Islet of Langerhans (tissue), 1 donor: ENCODE data around the gene DNAJC12.
A peak's percentile ranks its signal among the peaks of the same experiment; 100 is the strongest.
"Not testable (repeated sequence)": the region's sequence is repeated elsewhere in the genome, so short reads cannot be mapped to it uniquely, and the experiment has no call there.

ENCODE experiments used
- FAIRE-seq: peaks from one replicate; lab custom pipeline; 2011; peaks lifted over from hg19 to GRCh38; lab: Jason Lieb, UNC

DNAJC12 gene

DNA sequence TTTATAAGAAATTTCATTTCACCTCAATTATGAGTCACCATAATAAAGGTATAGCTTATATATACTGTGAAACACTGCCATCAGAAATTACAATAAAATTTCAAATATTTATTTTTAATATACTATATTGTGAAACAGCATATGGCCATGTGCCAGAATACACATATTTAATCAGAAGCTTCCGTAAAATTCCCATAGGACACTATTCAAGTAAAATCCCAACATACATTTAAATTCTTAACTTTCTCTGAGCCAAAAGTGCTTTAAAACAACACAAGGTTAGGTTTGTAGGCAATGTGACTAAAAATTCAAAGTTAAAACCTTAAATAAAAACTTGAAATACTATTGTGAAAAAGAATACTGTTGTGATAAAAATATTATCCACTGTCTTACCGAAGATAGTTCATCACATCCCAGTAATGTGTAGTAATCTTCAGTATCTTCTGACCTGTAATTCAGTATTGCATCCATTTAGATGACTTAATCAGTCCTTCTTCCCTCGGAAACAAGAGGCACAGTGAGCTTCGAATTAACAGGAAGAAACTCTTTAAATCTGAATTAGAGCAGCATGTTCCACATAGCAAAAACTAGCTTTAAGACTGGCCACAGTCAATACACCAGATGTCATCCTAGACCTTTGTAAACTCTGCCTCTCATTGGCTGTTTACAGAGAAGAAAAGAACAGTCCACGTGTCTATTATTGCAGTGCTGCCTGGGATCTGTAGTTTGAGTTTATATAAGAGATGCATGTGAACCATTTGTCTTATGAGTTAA lies at the start of gene DNAJC12:
DNAJC12 (minus strand) TSS at position 648 of the 774 bp plus-strand sequence; CDS start at position 471, 177 bp downstream.
- peak; percentile 100 for FAIRE-seq

DNA sequence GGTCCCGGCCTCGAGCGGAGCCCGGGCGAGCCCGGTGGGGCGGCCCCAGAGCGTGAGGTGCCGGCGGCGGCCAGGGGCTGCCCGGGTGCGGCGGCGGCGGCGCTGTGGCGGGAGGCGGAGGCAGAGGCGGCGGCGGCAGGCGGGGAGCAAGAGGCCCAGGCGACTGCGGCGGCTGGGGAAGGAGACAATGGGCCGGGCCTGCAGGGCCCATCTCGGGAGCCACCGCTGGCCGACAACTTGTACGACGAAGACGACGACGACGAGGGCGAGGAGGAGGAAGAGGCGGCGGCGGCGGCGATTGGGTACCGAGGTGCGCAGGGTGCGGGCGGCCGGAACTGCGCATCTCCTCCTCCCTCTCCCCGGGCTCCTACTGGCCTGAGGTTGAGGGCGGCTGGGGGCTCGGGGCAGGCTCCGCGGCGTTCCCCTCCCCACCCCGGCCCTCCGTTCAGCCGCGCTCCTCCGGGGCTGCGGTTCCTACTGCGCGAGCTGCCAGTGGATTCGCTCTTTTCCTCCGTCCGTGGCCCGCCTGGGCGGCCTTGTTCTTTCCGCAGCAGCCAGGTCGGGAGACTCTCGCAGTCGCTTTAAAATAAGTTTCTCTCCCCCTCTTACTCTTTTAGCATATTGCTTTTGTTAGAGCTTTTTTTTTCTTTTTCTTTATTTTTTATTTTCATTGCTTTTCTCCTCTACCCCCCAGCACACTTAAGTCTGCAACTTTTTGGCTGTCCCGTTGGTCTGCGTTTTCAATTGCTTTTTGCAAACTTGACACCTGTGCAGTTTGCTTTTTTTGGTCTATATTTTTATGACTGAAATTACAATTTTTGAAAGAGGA lies 47.1 kb upstream of the DNAJC12 start:
- no peak for FAIRE-seq

DNA sequence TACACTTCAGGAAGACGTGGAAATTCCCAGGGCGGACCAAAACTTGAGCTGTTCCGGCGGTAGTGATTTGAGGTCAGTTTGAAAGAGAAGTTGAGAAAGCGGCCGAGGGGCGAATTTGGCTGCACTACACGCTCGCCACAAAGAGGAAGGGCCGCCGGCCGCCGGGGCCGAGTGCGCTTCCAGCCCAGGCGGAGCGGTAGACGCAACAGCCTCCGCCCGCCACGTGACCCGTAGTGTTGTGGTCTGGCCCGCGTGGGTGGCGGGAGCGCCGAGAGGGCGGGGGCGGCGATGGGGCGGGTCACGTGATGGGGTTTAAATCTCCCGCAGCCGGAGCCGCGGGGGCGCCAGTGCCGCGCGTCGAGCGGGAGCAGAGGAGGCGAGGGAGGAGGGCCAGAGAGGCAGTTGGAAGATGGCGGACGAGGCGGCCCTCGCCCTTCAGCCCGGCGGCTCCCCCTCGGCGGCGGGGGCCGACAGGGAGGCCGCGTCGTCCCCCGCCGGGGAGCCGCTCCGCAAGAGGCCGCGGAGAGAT lies 46.4 kb upstream of the DNAJC12 start, which contains the start of gene SIRT1:
SIRT1 (plus strand) TSS at position 344 of the 529 bp plus-strand sequence; CDS start at position 410, 66 bp downstream.
- FAIRE-seq: no peak

DNA sequence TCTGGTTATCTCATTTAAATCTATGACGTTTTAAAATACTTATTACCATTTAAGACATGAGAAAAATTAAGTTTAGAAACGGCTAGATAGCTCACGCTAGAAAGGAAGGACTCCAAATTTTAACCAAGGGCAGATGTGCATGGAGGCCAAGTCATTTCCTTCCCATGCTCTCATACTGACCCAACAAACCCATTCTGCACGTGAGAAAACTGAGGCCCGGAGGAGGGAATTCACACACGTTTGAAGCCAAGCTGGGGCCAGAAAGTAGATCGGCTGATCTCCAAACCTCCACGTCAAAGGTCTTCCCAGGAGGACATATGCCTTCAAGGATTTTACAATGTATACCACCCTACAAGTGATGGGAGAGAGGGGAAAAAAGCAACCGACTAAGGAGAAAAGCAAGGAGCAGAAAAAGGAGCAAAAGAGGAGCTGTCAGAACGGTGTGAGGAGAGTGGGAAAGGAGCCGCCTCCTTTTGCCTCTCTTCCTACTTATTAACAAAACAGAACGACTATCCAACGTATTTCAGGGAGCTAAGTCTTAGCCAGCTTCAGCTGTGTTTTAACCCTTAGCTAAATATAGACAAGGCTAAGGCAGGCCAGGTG lies 45.8 kb upstream of the DNAJC12 start:
- FAIRE-seq: no peak

DNA sequence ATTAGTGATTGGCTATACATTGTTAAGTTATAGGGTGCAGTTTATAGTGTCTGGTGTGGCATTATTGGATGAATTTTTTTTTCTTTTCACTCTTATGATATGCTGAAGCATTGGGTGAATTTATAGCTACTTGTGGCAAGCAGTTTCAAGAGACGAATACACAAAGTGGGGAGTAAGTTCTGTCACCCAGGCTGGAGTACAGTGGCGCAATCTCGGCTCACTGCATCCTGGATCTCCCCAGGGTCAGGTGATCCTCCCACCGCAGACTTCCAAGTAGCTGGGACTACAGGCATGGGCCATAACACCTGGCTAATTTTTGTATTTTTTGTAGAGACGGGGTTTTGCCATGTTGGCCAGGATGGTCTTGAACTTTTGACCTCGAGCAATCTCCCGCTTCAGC lies 40.1 kb upstream of the DNAJC12 start:
- no peak for FAIRE-seq

DNA sequence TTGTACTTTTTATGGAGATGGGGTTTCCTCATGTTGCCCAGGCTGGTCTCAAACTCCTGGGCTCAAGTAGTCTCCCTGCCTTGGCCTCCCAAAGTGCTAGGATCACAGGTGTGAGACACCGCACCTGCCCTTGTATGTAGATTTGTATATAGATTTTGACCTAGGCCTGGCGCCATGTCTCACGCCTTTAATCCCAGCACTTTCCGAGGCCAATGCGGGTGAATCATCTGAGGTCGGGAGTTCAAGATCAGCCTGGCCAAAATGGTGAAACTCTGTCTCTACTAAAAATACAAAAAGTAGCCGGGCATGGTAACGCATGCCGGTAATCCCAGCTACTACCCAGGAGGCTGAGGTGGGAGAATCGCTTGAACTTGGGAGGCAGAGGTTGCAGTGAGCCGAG lies 39.4 kb upstream of the DNAJC12 start:
- FAIRE-seq: not testable (repeated sequence)

DNA sequence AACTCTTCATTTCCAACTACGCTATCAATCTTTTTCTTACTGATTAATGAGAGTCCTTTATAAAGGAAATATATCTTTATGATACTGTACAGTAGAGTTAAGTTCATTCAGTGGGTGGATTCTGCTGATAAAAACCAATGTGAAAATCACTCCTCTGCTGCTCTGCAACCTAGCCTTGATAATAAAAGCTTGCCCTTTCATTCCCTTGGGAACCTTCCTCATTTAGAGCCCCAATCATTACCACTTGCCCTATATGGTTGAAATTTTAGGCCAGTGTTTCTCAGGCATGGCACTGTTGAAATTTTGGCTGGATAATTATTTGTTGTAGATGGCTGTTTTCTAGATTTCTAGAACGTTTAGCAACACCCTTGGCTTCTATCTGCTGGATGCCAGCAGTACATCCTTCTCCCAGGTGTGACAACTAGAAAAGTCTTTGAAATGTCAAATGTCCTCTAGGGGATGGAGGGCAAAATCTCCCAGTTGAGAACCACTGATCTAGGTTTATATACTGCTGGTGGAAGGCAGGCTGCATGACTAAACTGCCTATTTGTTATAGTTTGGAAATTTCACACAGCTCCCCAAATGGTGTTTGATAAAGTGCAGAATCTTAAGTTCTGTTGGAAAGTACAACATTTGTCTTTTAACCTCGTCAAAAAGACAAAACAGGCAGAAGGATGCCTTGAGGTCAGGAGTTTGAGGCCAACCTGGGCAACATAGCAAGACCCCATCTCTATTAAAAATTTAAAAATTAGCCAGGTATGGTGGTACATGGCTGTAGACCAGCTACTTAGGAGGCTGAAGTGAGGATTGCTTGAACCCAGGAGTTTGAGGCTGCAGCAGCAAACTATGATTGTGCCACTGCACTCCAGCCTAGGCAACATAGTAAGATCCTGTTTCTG lies 37.6 kb upstream of the DNAJC12 start:
- no peak for FAIRE-seq

DNA sequence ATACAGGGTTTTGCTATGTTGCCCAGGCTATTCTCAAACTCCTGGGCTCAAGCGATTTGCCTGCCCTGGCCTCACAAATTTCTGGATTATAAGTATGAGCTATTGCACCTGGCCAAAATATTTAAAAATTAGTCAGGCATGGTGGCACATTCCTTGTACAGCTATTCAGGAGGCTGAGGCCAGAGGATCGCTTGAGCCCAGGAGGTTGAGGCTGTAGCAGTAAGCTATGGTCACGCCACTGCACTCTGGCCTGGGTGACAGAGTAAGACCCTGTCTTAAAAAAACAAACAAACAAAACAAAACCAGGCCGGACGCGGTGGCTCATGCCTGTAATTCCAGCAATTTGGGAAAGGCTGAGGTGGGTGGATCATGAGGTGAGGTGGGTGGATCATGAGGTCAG lies 32.0 kb upstream of the DNAJC12 start:
- FAIRE-seq: no peak

DNA sequence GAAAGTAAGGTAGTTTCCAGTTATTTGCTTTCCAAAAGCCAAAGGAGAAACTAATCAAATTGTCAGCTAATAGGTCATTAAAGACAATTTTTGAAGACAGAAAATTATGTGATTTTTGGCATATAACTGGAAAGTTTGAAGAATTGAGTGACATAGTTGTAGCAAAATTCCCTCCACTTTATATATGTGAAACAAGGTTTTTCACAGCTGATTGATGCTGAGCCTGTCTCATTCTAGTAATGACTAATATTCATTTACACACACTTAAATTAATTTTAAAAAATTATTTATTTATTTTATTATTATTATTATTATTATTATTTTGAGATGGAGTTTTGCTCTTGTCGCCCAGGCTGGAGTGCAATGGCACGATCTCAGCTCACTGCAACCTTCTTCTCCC lies 30.1 kb upstream of the DNAJC12 start:
- no peak for FAIRE-seq

DNA sequence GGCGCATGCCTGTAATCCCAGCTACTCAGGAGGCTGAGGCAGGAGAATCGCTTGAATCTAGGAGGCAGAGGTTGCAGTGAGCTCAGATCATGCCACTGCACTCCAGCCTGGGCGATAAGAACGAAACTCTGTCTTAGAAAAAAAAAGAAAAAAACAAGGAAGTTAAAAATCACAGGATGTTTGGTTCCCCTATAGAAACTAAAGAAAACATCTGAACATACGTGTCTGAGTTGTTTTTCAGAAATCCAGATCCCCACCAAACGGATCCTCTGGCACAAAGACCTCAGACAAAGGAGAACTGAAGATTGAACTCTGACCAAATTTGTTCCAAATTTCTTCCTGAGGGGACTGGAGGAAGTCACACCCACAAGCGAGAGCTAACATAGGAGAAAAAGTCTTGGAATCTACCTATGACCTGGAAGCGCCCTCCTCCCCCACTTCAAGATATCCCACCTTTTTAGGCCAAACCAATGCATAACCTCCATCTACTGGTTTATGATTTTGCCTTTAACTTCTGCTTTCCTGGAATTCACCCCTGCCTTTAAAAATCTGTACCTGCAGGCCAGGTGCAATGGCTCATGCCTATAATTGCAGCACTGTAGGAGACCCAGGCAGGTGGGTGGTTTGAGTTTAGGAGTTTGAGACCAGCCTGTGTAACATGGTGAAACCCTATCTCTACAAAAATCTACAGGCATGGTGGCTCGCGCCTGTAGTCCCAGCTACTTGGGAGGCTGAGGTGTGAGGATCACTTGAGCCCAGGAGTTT lies 26.8 kb upstream of the DNAJC12 start:
- FAIRE-seq: no peak

DNA sequence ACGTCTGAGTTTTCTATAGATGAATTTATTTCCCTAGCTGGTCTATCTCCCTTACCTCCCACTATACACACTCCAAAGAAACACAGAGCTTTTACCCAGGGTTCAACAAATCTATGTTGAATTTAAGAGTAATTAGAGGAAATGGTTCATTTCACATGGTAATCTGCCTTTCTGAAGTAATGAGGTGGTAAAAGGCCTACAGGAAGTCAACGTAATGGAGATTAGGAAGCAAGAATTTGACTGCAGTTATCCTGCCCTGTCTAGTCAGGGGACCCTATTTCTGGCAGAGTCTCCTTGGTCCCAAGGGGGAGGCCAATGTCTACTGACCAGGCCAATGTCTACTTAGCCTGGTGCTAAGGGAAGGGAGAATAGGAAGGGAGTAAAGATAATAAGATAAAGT lies 25.1 kb upstream of the DNAJC12 start:
- no peak for FAIRE-seq

DNA sequence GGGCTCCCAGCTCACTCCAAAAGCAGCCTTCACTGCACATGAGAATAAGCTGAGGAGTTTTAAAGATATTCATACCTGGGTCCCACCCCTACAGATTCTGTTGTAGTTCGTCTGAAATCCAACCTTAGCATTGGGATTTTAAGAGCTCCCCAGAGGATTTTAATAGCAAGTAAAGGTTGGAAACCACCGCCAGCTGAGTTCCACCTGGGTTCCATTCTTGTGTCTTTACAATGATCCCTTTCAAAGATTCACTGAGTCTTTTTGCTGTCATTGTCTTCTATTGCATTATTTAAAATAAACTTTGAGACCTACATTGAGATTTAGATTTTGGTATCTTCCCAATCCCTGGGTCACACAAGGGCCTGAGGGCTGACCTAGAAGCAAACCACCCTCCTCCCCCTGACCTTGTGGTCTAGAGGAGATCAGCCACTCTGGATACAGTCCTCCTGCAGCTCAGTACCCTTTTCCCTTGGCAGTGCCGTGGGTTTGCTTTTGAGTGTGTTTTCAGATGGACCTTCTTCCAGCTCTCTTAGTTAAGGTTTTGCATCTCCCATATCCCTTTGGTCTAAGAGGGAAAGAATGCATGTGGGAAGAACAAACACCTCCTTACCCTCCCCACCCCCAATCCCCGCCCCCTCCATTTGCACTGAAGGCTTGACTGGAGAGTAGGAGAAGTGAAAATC lies 23.9 kb upstream of the DNAJC12 start:
- FAIRE-seq: no peak

DNA sequence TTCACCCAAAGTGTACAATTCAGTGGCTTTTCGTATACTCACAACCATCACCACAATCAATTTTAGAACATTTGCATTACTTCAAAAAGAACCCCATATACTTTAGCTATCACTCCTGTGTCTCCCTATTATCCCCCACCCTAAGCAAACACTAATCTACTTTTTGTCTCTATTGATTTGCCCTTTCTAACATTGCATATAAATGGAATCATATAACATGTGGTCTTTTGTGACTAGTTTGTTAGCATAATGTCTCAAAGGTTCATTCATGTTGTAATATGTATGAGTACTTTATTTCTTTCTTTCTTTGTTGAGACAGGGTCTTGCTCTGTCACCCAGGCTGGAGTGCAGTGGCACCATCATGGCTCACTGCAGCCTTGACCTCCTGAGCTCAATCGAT lies 21.0 kb upstream of the DNAJC12 start:
- no peak for FAIRE-seq

DNA sequence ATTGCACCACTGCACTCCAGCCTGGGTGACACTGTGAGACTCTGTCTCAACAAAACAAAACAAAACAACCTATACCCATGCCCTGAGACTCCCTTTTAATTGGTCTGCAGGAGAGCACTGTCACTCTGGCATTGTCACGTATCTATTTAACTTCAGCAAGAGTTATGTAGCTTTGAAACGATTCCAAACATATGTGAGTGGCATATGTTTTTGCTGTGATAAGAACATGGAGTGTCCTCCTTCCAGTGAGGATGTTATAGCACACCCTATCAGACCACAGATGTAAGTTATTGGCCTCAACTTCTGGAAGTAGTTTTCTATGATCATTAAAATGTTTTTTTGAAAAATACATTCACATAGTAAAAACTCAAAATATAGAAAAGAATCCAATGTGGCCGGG lies 15.5 kb upstream of the DNAJC12 start:
- FAIRE-seq: no peak

DNA sequence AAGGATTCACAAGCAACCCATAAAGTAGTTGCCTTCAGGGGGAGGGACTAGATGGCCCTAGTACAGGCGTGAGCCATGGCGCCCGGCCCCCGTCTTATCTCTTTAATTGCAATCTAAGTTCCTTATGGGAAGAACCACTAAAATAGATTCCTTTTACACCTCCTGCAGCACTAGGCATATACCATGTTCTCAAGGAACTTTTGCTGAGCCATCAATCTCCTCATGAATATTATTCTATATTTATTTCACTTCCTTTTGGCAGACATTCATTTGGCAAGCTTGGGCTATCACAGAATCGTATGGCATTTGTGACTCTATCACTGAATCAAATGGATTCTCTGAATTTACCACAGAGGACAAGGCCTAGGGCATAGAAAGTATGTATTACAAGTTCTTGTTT lies 14.8 kb upstream of the DNAJC12 start:
- FAIRE-seq: no peak

DNA sequence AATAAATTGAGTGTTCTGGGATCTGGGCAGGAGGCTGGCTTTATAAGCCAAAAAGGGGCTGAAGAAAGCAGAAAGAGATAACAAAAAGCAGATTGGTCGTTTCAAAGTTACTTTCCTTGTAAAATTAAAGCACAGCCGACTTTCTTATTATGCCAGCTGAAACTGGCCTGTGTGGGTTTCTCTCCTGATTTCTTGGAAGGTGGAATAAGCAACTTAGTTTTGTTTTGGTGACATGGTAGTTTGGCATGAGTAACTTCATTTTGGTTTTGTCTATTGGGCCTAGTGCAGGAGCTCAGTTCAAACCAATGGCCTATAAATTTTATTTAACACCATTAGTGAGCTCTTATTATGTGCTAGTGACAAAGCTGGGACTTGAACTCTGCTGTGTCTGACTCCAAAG lies 13.2 kb upstream of the DNAJC12 start:
- no peak for FAIRE-seq

DNA sequence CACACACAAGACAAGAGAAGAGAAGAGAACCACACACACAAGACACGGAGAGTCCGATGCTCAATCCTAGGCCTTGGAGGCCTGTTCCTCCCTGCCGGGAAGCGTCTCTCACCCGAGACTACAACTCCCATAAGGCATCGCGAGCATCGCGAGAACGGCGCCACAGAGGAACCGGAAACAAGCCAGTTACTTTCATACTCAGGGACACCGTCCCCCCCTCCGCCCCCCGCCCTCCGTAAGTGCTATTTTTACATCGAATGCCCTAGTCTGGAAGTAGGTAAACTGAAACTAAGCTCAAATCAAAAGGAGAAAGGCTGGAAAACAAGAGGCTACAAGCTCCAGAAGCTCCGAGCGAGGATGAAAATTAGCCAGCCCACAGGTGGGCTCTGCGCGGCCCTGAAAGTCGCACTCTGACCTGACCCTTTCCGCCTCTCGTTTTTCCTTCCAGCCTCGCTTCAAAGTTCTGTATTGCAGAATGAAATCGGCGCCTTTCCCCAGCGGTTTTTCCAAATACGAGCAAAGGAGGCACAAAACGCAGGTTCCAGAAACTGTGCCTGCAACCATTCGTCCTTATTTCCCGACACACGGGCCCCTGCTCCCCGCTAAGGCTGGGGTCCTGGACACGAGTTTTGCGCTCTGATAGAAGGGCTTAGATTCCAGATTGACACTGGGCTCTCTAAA lies 11.5 kb upstream of the DNAJC12 start:
- FAIRE-seq: peak; percentile 45

DNA sequence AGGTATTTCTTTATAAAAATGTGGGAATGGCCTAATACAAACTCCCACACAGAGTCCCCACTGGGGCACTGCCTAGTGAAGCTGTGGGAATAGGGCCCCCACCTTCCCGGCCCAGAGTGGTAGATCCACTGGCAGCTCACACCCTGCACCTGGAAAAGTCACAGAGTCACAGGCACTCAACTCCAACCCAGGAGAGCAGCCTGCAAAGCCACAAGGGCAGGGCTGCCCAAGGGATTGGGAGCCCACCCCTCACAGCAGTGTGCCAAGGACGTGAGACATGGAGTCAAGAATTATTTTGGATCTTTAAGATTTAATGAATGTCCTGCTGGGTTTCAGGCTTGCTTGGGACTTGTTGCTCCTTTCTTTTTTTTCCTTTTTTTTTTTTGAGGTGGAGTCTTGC lies 5.3 kb upstream of the DNAJC12 start:
- no peak for FAIRE-seq

DNA sequence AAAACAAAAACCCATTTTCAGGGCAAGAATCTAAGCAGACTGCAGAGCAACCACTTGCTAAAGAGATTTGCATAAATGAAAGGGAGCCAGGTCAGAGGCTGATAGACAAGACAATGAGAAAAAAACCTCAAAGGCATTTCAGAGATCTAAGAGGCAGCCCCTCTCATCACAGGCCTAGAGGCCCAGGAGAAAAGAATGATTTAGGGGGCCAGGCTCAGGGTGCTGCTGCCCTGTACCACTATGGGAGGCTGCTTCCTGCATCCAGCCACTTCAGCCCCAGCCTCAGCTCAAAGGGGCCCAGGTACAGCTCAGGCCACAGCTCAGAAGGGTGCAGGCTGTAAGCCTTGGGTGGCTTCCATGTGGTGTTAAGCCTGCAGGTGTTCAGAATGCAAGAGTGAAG lies 3.7 kb upstream of the DNAJC12 start:
- no peak for FAIRE-seq

DNA sequence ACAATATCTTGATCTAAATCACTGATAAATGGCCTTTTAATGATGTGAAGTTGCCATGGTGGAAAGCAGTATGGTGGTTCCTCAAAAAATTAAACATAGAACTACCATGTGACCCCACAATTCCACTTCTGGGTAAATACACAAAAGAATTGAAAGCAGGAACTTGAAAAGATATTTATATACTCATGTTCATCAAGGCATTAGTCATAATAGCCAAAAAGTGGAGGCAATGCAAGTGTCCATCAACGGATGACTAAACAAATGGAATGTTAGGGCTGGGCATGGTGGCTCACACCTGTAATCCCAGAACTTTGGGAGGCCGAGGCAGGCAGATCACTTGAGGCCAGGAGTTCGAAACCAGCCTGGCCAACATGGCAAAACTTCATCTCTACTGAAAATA lies 2.0 kb upstream of the DNAJC12 start:
- FAIRE-seq: no peak
